Measurements from ENCODE around the gene LAD1.

The LAD1 gene

DNA sequence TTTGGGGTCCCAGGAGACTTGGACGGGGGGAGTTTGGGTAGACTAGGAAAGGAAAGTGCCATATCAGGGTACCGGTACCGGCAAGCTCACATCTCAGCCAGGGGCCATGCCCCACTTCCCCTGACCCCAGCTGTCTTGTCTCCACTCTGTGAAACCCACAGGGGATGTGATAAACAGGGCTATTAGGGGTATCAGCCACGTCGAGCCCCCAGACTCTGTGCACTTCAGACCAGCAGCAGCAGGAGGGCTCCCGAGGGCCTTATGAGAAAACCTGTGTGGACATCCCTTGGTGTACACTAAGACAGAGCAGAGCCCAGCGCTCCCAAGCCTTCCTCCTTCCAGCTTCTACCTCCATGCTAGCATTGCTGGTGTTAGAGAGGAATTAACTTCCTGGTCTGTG is 68.0 kb downstream of the LAD1 start:
- ChIA-PET CTCF (interaction anchor here (0.7 to 10.4 kb wide), 3 partner anchors 12 to 77 kb away, joined by 3 to 129 read pairs (median 5); no protein-coding TSS in a partner anchor), POLR2A (interaction anchor here (1.1 kb wide), 1 partner anchor 8 kb away, joined by 3 read pairs; no protein-coding TSS in a partner anchor)
- TF ChIP-seq, protein P1, sequence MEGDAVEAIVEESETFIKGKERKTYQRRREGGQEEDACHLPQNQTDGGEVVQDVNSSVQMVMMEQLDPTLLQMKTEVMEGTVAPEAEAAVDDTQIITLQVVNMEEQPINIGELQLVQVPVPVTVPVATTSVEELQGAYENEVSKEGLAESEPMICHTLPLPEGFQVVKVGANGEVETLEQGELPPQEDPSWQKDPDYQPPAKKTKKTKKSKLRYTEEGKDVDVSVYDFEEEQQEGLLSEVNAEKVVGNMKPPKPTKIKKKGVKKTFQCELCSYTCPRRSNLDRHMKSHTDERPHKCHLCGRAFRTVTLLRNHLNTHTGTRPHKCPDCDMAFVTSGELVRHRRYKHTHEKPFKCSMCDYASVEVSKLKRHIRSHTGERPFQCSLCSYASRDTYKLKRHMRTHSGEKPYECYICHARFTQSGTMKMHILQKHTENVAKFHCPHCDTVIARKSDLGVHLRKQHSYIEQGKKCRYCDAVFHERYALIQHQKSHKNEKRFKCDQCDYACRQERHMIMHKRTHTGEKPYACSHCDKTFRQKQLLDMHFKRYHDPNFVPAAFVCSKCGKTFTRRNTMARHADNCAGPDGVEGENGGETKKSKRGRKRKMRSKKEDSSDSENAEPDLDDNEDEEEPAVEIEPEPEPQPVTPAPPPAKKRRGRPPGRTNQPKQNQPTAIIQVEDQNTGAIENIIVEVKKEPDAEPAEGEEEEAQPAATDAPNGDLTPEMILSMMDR (IDR thresholded peaks at IDR 0.05; ENCODE audit: insufficient read depth, low read length, missing control alignments) = no peak
- DNase-seq (ENCODE audit: low read depth, low spot score) = no peak
- H3K4me3 ChIP-seq (ENCODE audit: low read depth, low read length) = no peak overlapping the region
